A549 treated with AZD9567 at 1 μM for 4 hours (cell line): Measurements from ENCODE around the gene FARP1. TPM values are rescaled to one million over a fixed set of nuclear protein-coding genes. Genes with fewer than 3 reads are reported as not detected.

Source experiments
- total RNA-seq: library from RNA; stranded (reverse); fragments of 200-300 nt; extraction: Qiagen RNA extraction; gene quantifications from 5 replicates; pipeline ENCODE4 v1.2.3, GENCODE V29; 2022; ENCODE audit not compliant: insufficient read depth

Gene FARP1, protein sequence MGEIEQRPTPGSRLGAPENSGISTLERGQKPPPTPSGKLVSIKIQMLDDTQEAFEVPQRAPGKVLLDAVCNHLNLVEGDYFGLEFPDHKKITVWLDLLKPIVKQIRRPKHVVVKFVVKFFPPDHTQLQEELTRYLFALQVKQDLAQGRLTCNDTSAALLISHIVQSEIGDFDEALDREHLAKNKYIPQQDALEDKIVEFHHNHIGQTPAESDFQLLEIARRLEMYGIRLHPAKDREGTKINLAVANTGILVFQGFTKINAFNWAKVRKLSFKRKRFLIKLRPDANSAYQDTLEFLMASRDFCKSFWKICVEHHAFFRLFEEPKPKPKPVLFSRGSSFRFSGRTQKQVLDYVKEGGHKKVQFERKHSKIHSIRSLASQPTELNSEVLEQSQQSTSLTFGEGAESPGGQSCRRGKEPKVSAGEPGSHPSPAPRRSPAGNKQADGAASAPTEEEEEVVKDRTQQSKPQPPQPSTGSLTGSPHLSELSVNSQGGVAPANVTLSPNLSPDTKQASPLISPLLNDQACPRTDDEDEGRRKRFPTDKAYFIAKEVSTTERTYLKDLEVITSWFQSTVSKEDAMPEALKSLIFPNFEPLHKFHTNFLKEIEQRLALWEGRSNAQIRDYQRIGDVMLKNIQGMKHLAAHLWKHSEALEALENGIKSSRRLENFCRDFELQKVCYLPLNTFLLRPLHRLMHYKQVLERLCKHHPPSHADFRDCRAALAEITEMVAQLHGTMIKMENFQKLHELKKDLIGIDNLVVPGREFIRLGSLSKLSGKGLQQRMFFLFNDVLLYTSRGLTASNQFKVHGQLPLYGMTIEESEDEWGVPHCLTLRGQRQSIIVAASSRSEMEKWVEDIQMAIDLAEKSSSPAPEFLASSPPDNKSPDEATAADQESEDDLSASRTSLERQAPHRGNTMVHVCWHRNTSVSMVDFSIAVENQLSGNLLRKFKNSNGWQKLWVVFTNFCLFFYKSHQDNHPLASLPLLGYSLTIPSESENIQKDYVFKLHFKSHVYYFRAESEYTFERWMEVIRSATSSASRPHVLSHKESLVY
- total RNA-seq: 12.4 to 27.7 TPM (median 15.7 TPM) in 5 replicates

GRCh38 chr13:98142380-98143156 is at the start of gene FARP1:
Gene FARP1, plus strand, starts transcription at chr13:98143094. Its CDS starts 70,149 bp downstream, at chr13:98213243.

DNA sequence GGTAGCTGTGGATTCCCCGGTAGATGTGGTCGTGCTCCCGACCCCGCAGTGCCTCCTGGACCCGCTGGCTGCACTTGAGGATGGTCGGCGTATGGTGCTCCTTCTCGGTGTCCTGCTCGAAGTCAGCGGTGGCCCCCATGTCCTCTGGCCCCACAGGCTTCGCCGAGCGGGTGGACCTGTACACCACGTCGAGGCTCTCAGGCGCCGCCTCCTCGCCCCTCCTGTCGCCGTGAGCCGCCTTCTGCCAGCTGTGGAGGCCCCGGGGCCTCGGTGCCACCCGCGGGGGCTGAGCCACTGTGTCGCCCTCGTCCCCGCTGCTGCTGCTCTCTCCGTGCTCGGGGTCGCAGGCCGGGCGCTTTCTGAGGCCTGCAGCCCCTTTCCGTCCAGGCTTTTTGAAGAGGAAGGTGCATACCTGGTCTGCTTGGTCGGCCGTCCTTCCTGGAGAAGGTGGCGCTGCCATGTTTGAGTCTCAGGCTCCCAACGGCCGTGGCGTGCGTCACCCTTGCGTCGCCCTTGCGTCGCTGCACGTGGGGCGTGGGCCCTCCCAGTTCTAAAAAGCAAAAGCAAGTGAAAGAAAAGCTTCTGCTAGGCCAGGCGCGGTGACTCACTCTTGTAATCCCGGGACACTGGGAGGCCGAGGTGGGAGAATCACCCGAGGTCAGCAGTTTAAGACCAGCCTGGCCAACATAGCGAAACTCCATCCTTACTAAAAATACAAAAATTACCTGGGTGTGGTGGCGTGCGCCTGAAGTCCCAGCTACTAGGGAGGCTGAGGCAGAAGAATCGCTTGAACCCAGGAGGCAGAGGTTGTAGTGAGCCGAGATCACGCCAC is 34.1 kb downstream of the FARP1 start, which contains the start of gene RNF113B:
RNF113B (minus strand) TSS at position 493 of the 832 bp plus-strand sequence; CDS start at position 460, 33 bp downstream.

Other genes starting within 250 kb of the FARP1 start
- 71.9 to 95.1 TPM (median 79.0 TPM) in 5 replicates for gene IPO5, start 189.4 kb upstream of the FARP1 start, total RNA-seq
- gene RNF113B, start 34.2 kb downstream of the FARP1 start, total RNA-seq: not detected in 5 replicates